ENCODE measurements around the gene MRTFA.

- TF ChIP-seq POLR2A (IDR thresholded peaks at IDR 0.05), result no peak
- TF ChIP-seq, protein P1, sequence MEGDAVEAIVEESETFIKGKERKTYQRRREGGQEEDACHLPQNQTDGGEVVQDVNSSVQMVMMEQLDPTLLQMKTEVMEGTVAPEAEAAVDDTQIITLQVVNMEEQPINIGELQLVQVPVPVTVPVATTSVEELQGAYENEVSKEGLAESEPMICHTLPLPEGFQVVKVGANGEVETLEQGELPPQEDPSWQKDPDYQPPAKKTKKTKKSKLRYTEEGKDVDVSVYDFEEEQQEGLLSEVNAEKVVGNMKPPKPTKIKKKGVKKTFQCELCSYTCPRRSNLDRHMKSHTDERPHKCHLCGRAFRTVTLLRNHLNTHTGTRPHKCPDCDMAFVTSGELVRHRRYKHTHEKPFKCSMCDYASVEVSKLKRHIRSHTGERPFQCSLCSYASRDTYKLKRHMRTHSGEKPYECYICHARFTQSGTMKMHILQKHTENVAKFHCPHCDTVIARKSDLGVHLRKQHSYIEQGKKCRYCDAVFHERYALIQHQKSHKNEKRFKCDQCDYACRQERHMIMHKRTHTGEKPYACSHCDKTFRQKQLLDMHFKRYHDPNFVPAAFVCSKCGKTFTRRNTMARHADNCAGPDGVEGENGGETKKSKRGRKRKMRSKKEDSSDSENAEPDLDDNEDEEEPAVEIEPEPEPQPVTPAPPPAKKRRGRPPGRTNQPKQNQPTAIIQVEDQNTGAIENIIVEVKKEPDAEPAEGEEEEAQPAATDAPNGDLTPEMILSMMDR (IDR thresholded peaks at IDR 0.05 in 8 of 11, conservative IDR thresholded peaks at IDR 0.05 in 3 of 11), result no peak
Observed at GRCh38 chr22:40478338-40479125, 158.0 kb downstream of the MRTFA start.
